ENCODE results near the gene LRRTM4. TPM values are rescaled to one million over a fixed set of nuclear protein-coding genes. Genes with fewer than 3 reads are reported as not detected.

LRRTM4 gene
- total RNA-seq, 4 donors from 2014 or later = 0.24 to 38.4 (median 1.0) TPM; not detected in 1

DNA sequence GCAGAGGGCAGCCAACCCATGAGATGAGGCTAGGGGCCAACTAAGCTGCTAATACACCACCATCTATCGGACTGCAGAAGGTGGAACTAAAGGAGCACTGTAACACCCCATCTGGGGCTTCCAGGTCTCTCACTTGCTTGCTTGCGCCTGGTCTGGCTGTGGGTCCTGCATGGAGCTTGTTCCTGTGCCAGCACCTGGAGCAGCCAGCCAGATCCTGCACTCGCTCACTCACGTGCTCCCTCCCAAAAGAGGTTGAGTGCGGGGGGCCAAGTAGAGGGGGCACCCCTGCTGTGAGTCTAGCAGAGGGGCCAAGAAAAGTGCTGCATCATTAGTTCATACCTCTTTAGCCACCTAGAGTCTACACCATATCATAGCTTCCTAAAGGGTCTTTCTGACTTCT, 250.9 kb downstream of the LRRTM4 start:
- no peaks in the 10 kb centered on the region for H3K4me1 ChIP-seq
- no peak overlapping the region for H3K4me3 ChIP-seq
- TF ChIP-seq POLR2A (IDR thresholded peaks at IDR 0.05) (no peak), CTCF (IDR thresholded peaks at IDR 0.05) (no peak)
- no peak for DNase-seq
- no peaks in the 10 kb centered on the region for H3K9me3 ChIP-seq
- no peak overlapping the region for H3K27ac ChIP-seq
- H3K27me3 ChIP-seq = no peaks in the 10 kb centered on the region
- intact Hi-C loops (cut with DNase I; ENCODE audit: low total_unique reads) = no loop called here
- H3K36me3 ChIP-seq = no peaks in the 10 kb centered on the region

GRCh38 chr2:77270433-77270832, 251.7 kb downstream of the LRRTM4 start:
- Histone ChIP-seq H3K27me3 (no peaks in the 10 kb centered on the region), H3K36me3 (no peaks in the 10 kb centered on the region), H3K9me3 (no peaks in the 10 kb centered on the region), H3K4me3 (no peak overlapping the region), H3K27ac (no peak overlapping the region), H3K4me1 (no peaks in the 10 kb centered on the region)
- intact Hi-C loops (cut with DNase I; ENCODE audit: low total_unique reads) = no loop called here
- TF ChIP-seq CTCF (IDR thresholded peaks at IDR 0.05) (no peak), POLR2A (IDR thresholded peaks at IDR 0.05) (no peak)
- DNase-seq = no peak

- TF ChIP-seq CTCF (IDR thresholded peaks at IDR 0.05) (no peak), POLR2A (IDR thresholded peaks at IDR 0.05) (no peak)
- H3K27me3 ChIP-seq = no peaks in the 10 kb centered on the region
- H3K9me3 ChIP-seq = peaks cover 0 to 3% of the 10 kb centered on the region in 2 donors
- intact Hi-C loops (cut with DNase I; ENCODE audit: low total_unique reads) = no loop called here
- no peaks in the 10 kb centered on the region for H3K4me1 ChIP-seq
- H3K27ac ChIP-seq = no peak overlapping the region
- H3K36me3 ChIP-seq = no peaks in the 10 kb centered on the region
- DNase-seq = no peak
- no peak overlapping the region for H3K4me3 ChIP-seq
Observed at GRCh38 chr2:77268626-77269025, 253.6 kb downstream of the LRRTM4 start.

- no peak overlapping the region for H3K27ac ChIP-seq
- intact Hi-C loops (cut with DNase I; ENCODE audit: low total_unique reads) = no loop called here
- H3K4me3 ChIP-seq = no peak overlapping the region
- no peaks in the 10 kb centered on the region for H3K27me3 ChIP-seq
- H3K36me3 ChIP-seq = no peaks in the 10 kb centered on the region
- no peak for DNase-seq
- TF ChIP-seq CTCF (IDR thresholded peaks at IDR 0.05) (no peak), POLR2A (IDR thresholded peaks at IDR 0.05) (no peak)
- no peaks in the 10 kb centered on the region for H3K4me1 ChIP-seq
- no peaks in the 10 kb centered on the region for H3K9me3 ChIP-seq
Observed at GRCh38 chr2:77232909-77233425, 289.2 kb downstream of the LRRTM4 start.

GRCh38 chr2:77228391-77228790, 293.8 kb downstream of the LRRTM4 start:
- intact Hi-C loops (cut with DNase I; ENCODE audit: low total_unique reads) = no loop called here
- no peak for DNase-seq

More at GRCh38 chr2:77228391-77228790, 293.8 kb downstream of the LRRTM4 start:
- Histone ChIP-seq H3K36me3 (no peaks in the 10 kb centered on the region), H3K27ac (no peak overlapping the region), H3K9me3 (no peaks in the 10 kb centered on the region), H3K4me3 (no peak overlapping the region), H3K27me3 (no peaks in the 10 kb centered on the region), H3K4me1 (no peaks in the 10 kb centered on the region)
- TF ChIP-seq CTCF (IDR thresholded peaks at IDR 0.05) (no peak), POLR2A (IDR thresholded peaks at IDR 0.05) (no peak)

All from uterus (tissue), 4 donors.